Smooth muscle cell (in vitro differentiated cells): Measurements from ENCODE around the gene KPNA1. TPM values are rescaled to one million over a fixed set of nuclear protein-coding genes. Genes with fewer than 3 reads are reported as not detected.

Experiments used
- DNase-seq: peaks from one replicate; lab custom pipeline; 2025; ENCODE audit not compliant: unreplicated experiment; lab: John Stamatoyannopoulos, UW
- H2AFZ ChIP-seq: fragments of 200-600 bp; sonication (generic); 2 replicates; pipeline ENCODE4 v1.6.0; 2016; ENCODE audit warnings: antibody characterized with exemption, low read depth, mild to moderate bottlenecking
- H3F3A ChIP-seq: fragments of 200-600 bp; sonication (generic); 2 replicates; pipeline ENCODE4 v1.6.0; 2017; ENCODE audit warnings: antibody characterized with exemption, low read depth
- H3K27ac ChIP-seq: fragments of 200-600 bp; sonication (generic); 2 replicates; pipeline ENCODE4 v1.5.1; 2016; ENCODE audit warnings: low read depth, mild to moderate bottlenecking
- H3K27me3 ChIP-seq: fragments of 200-600 bp; sonication (generic); 2 replicates; pipeline ENCODE4 v1.6.1; 2016; ENCODE audit warnings: low read depth, mild to moderate bottlenecking
- H3K36me3 ChIP-seq: fragments of 200-600 bp; sonication (generic); 2 replicates; pipeline ENCODE4 v1.5.1; 2016; ENCODE audit warnings: low read depth
- H3K4me1 ChIP-seq: fragments of 200-600 bp; sonication (generic); 2 replicates; pipeline ENCODE4 v1.5.1; 2016; ENCODE audit warnings: low read depth
- H3K4me2 ChIP-seq: fragments of 200-600 bp; sonication (generic); 2 replicates; pipeline ENCODE4 v1.6.0; 2016; ENCODE audit warnings: mild to moderate bottlenecking
- H3K4me3 ChIP-seq: fragments of 200-600 bp; sonication (generic); 2 replicates; pipeline ENCODE4 v1.5.1; 2016; ENCODE audit warnings: mild to moderate bottlenecking
- H3K79me2 ChIP-seq: fragments of 200-600 bp; sonication (generic); 2 replicates; pipeline ENCODE4 v1.6.0; 2016; ENCODE audit warnings: low read depth, mild to moderate bottlenecking
- H3K9ac ChIP-seq: fragments of 200-600 bp; sonication (generic); 2 replicates; pipeline ENCODE4 v1.6.0; 2016; ENCODE audit warnings: low read depth
- H3K9me3 ChIP-seq: fragments of 200-600 bp; sonication (generic); replicated peaks from 2 replicates; pipeline ENCODE4 v1.5.1; 2016; ENCODE audit warnings: low read depth
- H4K20me1 ChIP-seq: fragments of 200-600 bp; sonication (generic); 2 replicates; pipeline ENCODE4 v1.6.0; 2016; ENCODE audit warnings: low read depth
- CTCF ChIP-seq: fragments of 200-600 bp; sonication (generic); IDR thresholded peaks from 2 replicates; pipeline ENCODE4 v1.5.1; 2017; ENCODE audit warnings: borderline replicate concordance, mild to moderate bottlenecking, antibody characterized with exemption; ENCODE audit not compliant: insufficient read depth, poor library complexity, severe bottlenecking
- WGBS: methylation state at CpG from one replicate; pipeline ENCODE4 v1.1.7; 2016; ENCODE audit warnings: low lambda C conversion rate; 5-methylcytosine and 5-hydroxymethylcytosine counted together
- polyA plus RNA-seq: library from polyadenylated mRNA; unstranded; fragments of >200 nt; fragmentation: Nextera tagmentation; extraction: Ambion mirVana; gene quantifications from 2 replicates; pipeline ENCODE4 v1.2.1, GENCODE V29; 2016
- small RNA-seq: library from RNA; depleted of rRNA; stranded (forward); fragments of <200 nt; gene quantifications from one replicate; pipeline ENCODE3, GENCODE V24; 2014
- total RNA-seq: library from RNA; depleted of rRNA; stranded (reverse); fragments of >200 nt; gene quantifications from 2 replicates; pipeline ENCODE4 v1.2.3, GENCODE V29; 2014

KPNA1 gene
- total and polyA plus RNA-seq, 2 experiments from 2014 or later: 34.6 to 37.9 TPM

GRCh38 chr3:122374034-122374433, 140.7 kb downstream of the KPNA1 start:
- Histone ChIP-seq H3K79me2 (peaks cover 13% of the 10 kb centered on the region), H3K27me3 (no peaks in the 10 kb centered on the region), H3K4me2 (no peak overlapping the region), H3K9ac (no peak overlapping the region), H2AFZ (no peak overlapping the region), H3F3A (no peaks in the 10 kb centered on the region), H3K4me3 (no peak overlapping the region), H3K36me3 (peaks cover 7% of the 10 kb centered on the region), H3K27ac (no peak overlapping the region), H3K9me3 (no peaks in the 10 kb centered on the region), H3K4me1 (no peaks in the 10 kb centered on the region), H4K20me1 (peaks cover 9% of the 10 kb centered on the region)
- DNase-seq: no peak
- WGBS: 100% methylated on average over 1 of the region's 1 CpG
- TF ChIP-seq CTCF: no peak

Small RNA genes lying within 50 kb of the gene (small RNA-seq; reads per million reads assigned to genes)
- 0.16 reads per million for gene AC083798.1
- not detected for gene AC096861.1

Other genes starting within 250 kb of the KPNA1 start
- 29.7 and 51.7 TPM in 2 replicates for gene CSTA, start 189.7 kb downstream of the KPNA1 start, total RNA-seq
- gene CSTA, start 189.7 kb downstream of the KPNA1 start, polyA plus RNA-seq: 16.0 and 19.7 TPM in 2 replicates
- gene MIX23, start 131.7 kb downstream of the KPNA1 start, total RNA-seq: 48.8 and 62.2 TPM in 2 replicates
- 43.4 and 54.8 TPM in 2 replicates for gene MIX23, start 131.7 kb downstream of the KPNA1 start, polyA plus RNA-seq
- 108 and 117 TPM in 2 replicates for gene FAM162A, start 130.8 kb downstream of the KPNA1 start, total RNA-seq
- gene FAM162A, start 130.8 kb downstream of the KPNA1 start, polyA plus RNA-seq: 209 and 219 TPM in 2 replicates
- gene WDR5B, start 98.9 kb downstream of the KPNA1 start, total RNA-seq: 5.2 and 8.1 TPM in 2 replicates
- 1.6 and 1.8 TPM in 2 replicates for gene WDR5B, start 98.9 kb downstream of the KPNA1 start, polyA plus RNA-seq
- 4.7 and 5.1 TPM in 2 replicates for gene PARP9, start 49.4 kb upstream of the KPNA1 start, total RNA-seq
- gene PARP9, start 49.4 kb upstream of the KPNA1 start, polyA plus RNA-seq: 1.7 and 3.8 TPM in 2 replicates
- 6.4 and 6.6 TPM in 2 replicates for gene DTX3L, start 49.4 kb upstream of the KPNA1 start, total RNA-seq
- 2.2 and 3.6 TPM in 2 replicates for gene DTX3L, start 49.4 kb upstream of the KPNA1 start, polyA plus RNA-seq
- gene PARP15, start 62.7 kb upstream of the KPNA1 start, total RNA-seq: not detected in 2 replicates
- 0.40 TPM in 1 of 2 replicates, not detected in the other for gene PARP15, start 62.7 kb upstream of the KPNA1 start, polyA plus RNA-seq
- gene PARP14, start 165.9 kb upstream of the KPNA1 start, total RNA-seq: 14.5 and 26.2 TPM in 2 replicates
- 2.8 and 3.0 TPM in 2 replicates for gene PARP14, start 165.9 kb upstream of the KPNA1 start, polyA plus RNA-seq